HL-60/S4 treated with phorbol 12-myristate 13-acetate at 8.2 ng/mL for 4 days and 3 days (cell line): ENCODE data around the gene NPBWR2.

ENCODE experiments used
- in situ Hi-C: fragments of 300-500 bp; cut with MboI; formaldehyde crosslinking; loops from 2 replicates; pipeline ENCODE4 v1.15.0; 2022; ENCODE audit warnings: low sequenced_read_pairs

The NPBWR2 gene, protein sequence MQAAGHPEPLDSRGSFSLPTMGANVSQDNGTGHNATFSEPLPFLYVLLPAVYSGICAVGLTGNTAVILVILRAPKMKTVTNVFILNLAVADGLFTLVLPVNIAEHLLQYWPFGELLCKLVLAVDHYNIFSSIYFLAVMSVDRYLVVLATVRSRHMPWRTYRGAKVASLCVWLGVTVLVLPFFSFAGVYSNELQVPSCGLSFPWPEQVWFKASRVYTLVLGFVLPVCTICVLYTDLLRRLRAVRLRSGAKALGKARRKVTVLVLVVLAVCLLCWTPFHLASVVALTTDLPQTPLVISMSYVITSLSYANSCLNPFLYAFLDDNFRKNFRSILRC

GRCh38 chr20:64106981-64107735, at the start of gene NPBWR2:
Gene NPBWR2, minus strand, starts transcription at chr20:64107565. Its CDS starts 734 bp downstream, at chr20:64106831.
- in situ Hi-C loops, result no loop called here

GRCh38 chr20:64156136-64156885, 48.9 kb upstream of the NPBWR2 start:
- in situ Hi-C loops, result no loop called here

GRCh38 chr20:64155258-64156135, 48.1 kb upstream of the NPBWR2 start:
- in situ Hi-C loops, result no loop called here

DNA sequence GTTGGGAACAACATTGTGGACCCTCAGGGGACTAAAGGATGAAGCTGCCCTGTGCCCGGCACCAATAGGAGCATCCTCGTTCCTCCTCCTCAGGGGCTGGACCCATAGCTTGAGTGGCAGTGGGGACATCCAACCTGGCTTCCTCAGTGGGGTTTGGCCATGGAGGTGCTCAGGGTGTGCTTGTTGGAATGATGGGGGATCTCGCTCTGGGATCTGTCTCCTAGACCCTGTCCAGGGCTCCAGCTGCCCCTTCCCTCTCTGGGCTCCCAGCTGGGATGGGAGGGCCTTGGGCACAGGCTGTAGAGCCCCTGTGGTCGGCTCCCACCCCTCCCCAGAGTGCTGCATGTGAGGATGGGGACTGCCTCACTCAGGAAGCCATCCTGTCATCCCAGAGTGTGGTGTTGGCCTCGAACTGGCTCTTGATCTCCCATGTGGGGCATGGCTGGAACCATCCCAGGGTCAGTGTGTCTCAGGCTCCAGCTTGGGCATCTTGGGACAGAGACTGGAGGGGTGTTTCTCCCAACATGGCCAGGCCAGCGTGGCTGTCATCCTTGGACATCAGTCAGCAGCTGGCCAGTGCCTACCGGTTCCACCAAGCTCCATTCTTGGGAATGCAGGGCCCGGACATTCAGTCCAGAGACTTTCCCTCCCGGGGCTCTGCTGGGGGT, 47.4 kb upstream of the NPBWR2 start:
- in situ Hi-C loops, result no loop called here

DNA sequence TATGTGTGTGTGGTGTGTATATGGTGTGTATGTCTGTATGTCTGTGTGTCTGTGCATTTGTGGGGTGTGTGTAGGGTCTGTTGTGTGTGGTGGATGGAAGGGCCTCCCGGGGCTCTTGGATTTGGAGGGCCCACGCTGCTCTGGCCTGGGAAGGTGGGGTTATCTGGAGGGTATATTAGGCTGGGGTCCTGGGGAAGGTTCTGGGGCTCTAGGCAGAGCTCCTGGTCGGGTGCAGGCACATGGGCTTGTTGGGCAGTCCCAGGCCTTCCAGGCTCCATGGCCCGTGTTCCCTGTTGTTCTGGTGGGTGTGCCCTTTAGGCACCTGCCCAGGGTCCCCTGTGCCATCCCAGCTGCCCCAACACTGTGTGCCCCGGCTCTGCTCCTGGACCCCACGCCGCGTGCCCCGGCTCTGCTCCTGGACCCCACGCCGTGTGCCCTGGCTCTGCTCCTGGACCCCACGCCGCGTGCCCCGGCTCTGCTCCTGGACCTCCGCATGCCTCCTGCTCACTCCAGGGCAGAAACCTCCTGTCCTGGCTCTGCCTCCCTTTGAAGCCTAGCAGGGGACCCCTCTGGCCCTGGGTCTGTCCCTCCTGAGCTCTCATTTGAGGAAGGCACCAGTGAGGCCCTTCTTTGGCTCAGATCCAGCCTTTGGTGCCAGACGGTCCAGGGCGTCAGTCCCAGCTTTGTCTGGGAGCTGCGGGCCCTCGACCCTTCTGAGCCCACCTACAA, 46.7 kb upstream of the NPBWR2 start:
- in situ Hi-C loops, result no loop called here

DNA sequence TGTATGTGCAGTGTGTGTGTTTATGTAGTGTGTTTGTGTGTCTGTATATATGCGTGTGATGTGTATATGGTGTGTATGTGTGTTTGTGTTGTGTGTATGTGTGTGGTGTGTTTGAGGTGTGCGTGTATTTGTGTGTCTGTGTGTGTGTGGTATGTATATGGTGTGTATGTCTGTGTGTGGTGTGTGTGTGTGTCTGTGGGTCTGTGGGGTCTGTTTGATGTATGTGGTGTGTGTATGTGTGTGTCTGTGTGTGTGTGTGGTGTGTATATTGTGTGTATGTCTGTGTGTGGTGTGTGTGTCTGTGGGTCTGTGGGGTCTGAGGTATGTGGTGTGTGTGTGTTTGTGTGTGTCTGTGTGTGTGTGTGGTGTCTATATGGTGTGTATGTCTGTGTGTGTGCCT, 46.0 kb upstream of the NPBWR2 start:
- in situ Hi-C loops, result no loop called here

GRCh38 chr20:64152906-64153305, 45.5 kb upstream of the NPBWR2 start:
- in situ Hi-C loops, result no loop called here

GRCh38 chr20:64151633-64152530, 44.5 kb upstream of the NPBWR2 start:
- in situ Hi-C loops, result no loop called here

GRCh38 chr20:64150756-64151632, 43.6 kb upstream of the NPBWR2 start:
- in situ Hi-C loops, result no loop called here

GRCh38 chr20:64149809-64150560, 42.6 kb upstream of the NPBWR2 start:
- in situ Hi-C loops, result no loop called here

DNA sequence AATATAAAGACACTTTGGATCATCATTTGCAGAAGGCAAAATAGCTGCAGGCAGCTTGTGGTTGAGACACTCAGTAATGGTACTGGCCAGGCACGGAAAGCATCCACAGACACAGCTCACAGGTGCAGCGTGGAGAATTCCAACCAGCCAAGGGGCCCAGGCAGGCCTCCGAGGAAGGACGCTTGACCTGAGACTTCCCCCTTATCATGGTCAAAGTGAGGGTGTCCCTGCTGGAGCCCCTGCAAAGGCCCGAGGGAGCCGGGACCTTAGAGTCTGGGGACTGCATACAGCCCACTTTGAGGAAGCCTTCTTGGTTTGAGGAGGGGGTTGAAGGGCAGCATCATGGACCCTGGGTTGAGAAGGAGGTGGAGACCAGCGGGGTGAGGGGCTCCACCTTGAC, 41.8 kb upstream of the NPBWR2 start:
- in situ Hi-C loops, result no loop called here

DNA sequence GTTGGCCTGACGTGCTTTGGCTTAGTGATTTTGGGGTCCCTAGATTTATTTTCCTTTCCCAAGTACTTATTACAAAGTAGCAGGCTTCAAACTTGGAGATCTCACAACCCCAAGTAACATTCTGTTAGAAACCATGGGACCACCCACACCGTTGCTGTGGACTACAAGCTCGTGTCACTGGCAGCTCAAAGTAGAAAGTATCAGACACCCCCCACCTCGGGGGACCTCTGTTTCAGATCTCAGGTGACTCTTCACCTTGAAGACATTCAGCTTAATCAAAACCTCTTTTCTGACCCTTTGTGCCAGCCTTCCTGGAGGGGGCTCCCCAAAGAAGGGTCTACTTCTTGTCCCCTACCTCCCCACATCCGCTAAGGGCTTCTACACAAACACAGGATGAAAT, 41.2 kb upstream of the NPBWR2 start:
- in situ Hi-C loops, result no loop called here

DNA sequence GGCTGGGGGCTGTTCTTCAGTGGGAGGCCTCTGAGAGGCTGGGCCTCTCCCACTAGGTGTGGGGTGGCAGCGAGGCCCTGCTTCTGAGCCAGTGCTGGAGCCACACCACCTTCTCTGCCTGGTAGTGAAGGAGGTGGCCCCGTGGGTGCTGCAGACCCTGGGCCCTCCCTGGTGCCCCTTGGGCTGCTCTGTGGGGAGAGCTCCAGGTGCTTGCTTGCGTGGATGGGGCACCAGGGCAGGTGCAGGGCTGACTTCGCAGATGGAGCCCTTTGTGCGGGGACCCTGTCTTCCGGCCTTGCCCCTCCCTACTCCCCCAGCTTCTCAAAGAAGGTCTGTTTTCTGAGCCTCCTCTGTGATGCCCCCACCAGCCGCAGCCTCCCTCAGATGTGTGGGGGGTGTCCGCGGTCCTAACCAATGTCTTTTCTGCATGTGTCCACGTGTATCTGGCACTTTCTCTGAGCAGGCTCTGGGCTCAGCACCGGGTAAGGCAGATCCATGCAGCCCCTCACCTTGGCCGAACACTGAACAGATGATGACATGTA, 39.6 kb upstream of the NPBWR2 start:
- in situ Hi-C loops, result no loop called here

DNA sequence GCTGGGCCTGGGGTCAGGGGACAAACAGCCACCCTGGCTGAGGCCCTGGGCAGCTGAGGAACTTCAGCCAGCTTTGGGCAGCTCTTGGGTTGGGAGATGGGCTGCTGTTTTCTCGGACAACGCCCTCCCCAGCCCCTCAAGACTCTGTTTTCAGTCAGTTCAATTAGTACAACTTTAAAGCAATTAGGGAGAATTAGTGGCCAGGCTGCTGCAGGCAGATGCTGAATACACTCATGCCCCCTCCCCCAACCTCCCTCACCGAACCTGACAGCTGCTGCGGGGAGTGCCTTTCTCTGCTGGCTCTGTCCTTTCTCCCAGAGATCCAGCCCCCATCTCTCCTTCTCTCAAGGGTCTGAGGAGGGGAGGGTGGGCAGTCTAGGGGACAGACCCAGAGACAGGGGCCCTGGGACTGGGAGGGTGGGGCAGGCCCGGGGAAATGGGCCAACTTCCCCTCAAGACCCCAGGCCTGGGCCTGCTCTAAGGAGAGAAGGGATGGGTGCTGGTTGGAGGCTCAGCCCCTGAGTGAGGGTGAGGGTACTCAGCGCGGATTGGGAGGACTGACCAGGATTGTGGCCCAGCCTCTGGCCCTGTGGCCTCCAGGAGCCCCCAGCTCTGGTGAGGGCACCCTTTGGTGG, 39.1 kb upstream of the NPBWR2 start:
- in situ Hi-C loops, result no loop called here

- in situ Hi-C loops, result no loop called here
Measured at GRCh38 chr20:64145458-64146300, 38.3 kb upstream of the NPBWR2 start.
